Osteocyte (in vitro differentiated cells): Measurements from ENCODE around the gene ERG. TPM values are rescaled to one million over a fixed set of nuclear protein-coding genes. Genes with fewer than 3 reads are reported as not detected.

Experiments used
- DNase-seq: peaks from one replicate; pipeline ENCODE4 v3.0.0; 2021; ENCODE audit warnings: mixed read lengths; ENCODE audit not compliant: unreplicated experiment; ENCODE audit errors: extremely low spot score
- H3K27ac Mint-ChIP-seq: one replicate; pipeline ENCODE4 v1.8.0; 2021; ENCODE audit warnings: mild to moderate bottlenecking, mixed read lengths; ENCODE audit not compliant: unreplicated experiment
- H3K27me3 Mint-ChIP-seq: one replicate; pipeline ENCODE4 v1.8.0; 2021; ENCODE audit warnings: mixed read lengths; ENCODE audit not compliant: unreplicated experiment
- H3K36me3 Mint-ChIP-seq: one replicate; pipeline ENCODE4 v1.8.0; 2021; ENCODE audit warnings: mixed read lengths; ENCODE audit not compliant: unreplicated experiment
- H3K4me1 Mint-ChIP-seq: one replicate; pipeline ENCODE4 v1.8.0; 2021; ENCODE audit warnings: mixed read lengths; ENCODE audit not compliant: unreplicated experiment
- H3K4me3 Mint-ChIP-seq: one replicate; pipeline ENCODE4 v1.8.0; 2021; ENCODE audit warnings: mild to moderate bottlenecking, moderate library complexity, mixed read lengths; ENCODE audit not compliant: unreplicated experiment
- H3K9me3 Mint-ChIP-seq: one replicate; pipeline ENCODE4 v1.8.0; 2021; ENCODE audit warnings: mixed read lengths; ENCODE audit not compliant: unreplicated experiment
- CTCF ChIP-seq: fragments of 200-600 bp; sonication (generic); IDR thresholded peaks from 2 replicates; pipeline ENCODE4 v1.5.0; 2021; ENCODE audit warnings: antibody characterized with exemption, mild to moderate bottlenecking, moderate library complexity
- total RNA-seq: library from RNA; stranded (reverse); gene quantifications from 2 replicates; pipeline ENCODE4 v1.2.1, GENCODE V29; 2021

The ERG gene
- total RNA-seq, 1 donor from 2014 or later = 11.0 TPM

GRCh38 chr21:38533887-38534286 is 35.6 kb upstream of the ERG start:
- TF ChIP-seq CTCF = no peak
- Mint-ChIP-seq H3K9me3 (no peaks in the 10 kb centered on the region), H3K36me3 (no peaks in the 10 kb centered on the region), H3K27me3 (peaks cover 6% of the 10 kb centered on the region), H3K27ac (peak overlapping the region; percentile 42), H3K4me3 (no peak overlapping the region), H3K4me1 (peaks cover 37% of the 10 kb centered on the region)
- DNase-seq = no peak

DNA sequence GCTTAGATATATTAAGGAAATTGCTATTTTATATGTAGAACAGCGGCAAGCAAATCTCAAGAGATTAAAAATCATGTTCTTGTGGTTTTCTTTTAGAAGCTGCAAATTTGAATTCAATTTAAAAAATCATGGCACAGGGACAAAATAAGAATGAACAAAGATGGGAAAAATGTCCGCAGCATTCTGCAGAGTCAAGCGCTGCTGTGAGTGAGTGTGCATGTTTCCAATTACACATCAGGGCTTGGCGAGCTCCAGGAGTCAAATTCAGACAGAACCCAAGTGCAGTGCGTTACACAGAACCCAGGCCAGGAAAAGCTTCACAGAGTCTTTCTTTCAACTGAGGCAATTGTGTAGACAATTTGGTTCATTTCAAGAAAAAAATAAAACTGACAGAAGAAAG is 33.3 kb upstream of the ERG start:
- no peak for TF ChIP-seq CTCF
- Mint-ChIP-seq H3K27me3 (peaks cover 6% of the 10 kb centered on the region), H3K27ac (peak overlapping the region; percentile 90), H3K9me3 (no peaks in the 10 kb centered on the region), H3K4me3 (peak overlapping the region; percentile 44), H3K4me1 (peaks cover 35% of the 10 kb centered on the region), H3K36me3 (peaks cover 2% of the 10 kb centered on the region)
- no peak for DNase-seq

DNA sequence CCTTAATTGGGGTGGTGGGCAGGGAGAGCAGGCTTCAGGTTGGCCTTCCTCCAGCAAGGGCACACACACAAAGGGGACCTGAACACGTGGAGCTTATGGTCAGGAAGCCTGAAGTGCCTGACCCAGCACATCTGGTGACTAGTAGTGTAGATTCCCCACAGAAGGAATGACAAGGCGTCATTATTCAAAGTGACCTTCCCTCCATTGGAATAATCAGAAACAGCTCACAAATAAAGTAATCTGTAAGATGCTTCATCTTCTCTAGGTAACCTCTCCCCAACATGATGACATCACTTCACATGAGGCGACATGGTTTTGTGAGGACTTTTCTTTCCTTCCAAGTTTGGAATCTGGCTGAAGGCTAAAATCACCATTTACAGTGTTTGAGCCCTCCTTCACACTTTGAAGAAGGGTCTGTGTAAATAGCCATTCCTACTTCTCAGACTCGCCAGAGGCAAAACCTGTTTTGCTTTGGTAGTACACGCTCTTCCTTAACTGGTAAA is 32.8 kb upstream of the ERG start:
- H3K27me3 Mint-ChIP-seq = peaks cover 2% of the 10 kb centered on the region
- no peaks in the 10 kb centered on the region for H3K9me3 Mint-ChIP-seq
- H3K4me1 Mint-ChIP-seq = peaks cover 35% of the 10 kb centered on the region
- no peak for DNase-seq
- no peak for TF ChIP-seq CTCF
- H3K36me3 Mint-ChIP-seq = peaks cover 2% of the 10 kb centered on the region
- peak overlapping the region; percentile 90 for H3K27ac Mint-ChIP-seq
- peak overlapping the region; percentile 44 for H3K4me3 Mint-ChIP-seq

DNA sequence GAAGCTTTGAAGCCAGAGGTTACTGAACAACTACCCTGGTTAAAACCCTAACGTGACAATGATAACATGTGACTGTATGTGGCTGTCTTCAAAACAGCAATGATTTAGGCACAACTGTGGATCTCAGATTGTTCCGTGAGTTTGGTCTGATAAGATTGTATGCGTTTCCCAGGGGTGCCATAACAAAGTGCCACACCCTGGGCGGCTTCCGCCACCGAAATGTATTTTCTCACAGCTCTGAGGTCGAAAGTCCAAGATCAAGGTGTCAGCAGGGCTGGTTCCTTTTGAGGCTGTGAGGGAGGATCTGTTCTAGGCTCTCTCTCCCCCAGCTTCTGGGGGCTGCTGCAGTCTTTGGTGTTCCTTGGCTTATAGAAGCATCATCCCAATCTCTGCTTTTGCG is 29.5 kb upstream of the ERG start:
- no peak overlapping the region for H3K27ac Mint-ChIP-seq
- peaks cover 23% of the 10 kb centered on the region for H3K4me1 Mint-ChIP-seq
- H3K9me3 Mint-ChIP-seq = no peaks in the 10 kb centered on the region
- no peak overlapping the region for H3K4me3 Mint-ChIP-seq
- H3K36me3 Mint-ChIP-seq = peaks cover 2% of the 10 kb centered on the region
- H3K27me3 Mint-ChIP-seq = peaks cover 8% of the 10 kb centered on the region
- no peak for DNase-seq
- no peak for TF ChIP-seq CTCF

- DNase-seq = no peak
- no peak overlapping the region for H3K27ac Mint-ChIP-seq
- peaks cover 2% of the 10 kb centered on the region for H3K4me1 Mint-ChIP-seq
- no peaks in the 10 kb centered on the region for H3K9me3 Mint-ChIP-seq
- H3K4me3 Mint-ChIP-seq = no peak overlapping the region
- H3K36me3 Mint-ChIP-seq = peaks cover 2% of the 10 kb centered on the region
- no peak for TF ChIP-seq CTCF
- H3K27me3 Mint-ChIP-seq = peaks cover 12% of the 10 kb centered on the region
These were observed 27.2 kb upstream of the ERG start for GRCh38 chr21:38525454-38525853.
